H9 (cell line): ENCODE measurements around the gene PARP12. TPM values are rescaled to one million over a fixed set of nuclear protein-coding genes. Genes with fewer than 3 reads are reported as not detected.

Source experiments
- DNase-seq: peaks from one replicate; pipeline ENCODE4 v3.0.0-alpha.2; 2017
- H2AFZ ChIP-seq: one replicate; pipeline ENCODE4 v1.6.1; 2013; ENCODE audit warnings: mild to moderate bottlenecking, low read length, control low read depth, moderate library complexity
- H2AK5ac ChIP-seq: 2 replicates; pipeline ENCODE4 v1.6.1; 2013; ENCODE audit warnings: low read length, control low read depth, mixed read lengths; ENCODE audit not compliant: insufficient read length
- H2BK120ac ChIP-seq: one replicate; pipeline ENCODE4 v1.6.1; 2013; ENCODE audit warnings: low read depth, mild to moderate bottlenecking, low read length, control low read depth, inconsistent platforms; ENCODE audit not compliant: poor library complexity, severe bottlenecking
- H2BK12ac ChIP-seq: 2 replicates; pipeline ENCODE4 v1.6.1; 2013; ENCODE audit warnings: low read length, control low read depth, mixed read lengths, low read depth; ENCODE audit not compliant: insufficient read length
- H2BK15ac ChIP-seq: 2 replicates; pipeline ENCODE4 v1.6.1; 2013; ENCODE audit warnings: low read depth, low read length, control low read depth
- H2BK20ac ChIP-seq: one replicate; pipeline ENCODE4 v1.6.1; 2013; ENCODE audit warnings: low read depth, mild to moderate bottlenecking, low read length, control low read depth, inconsistent platforms; ENCODE audit not compliant: poor library complexity, severe bottlenecking
- H2BK5ac ChIP-seq: 2 replicates; pipeline ENCODE4 v1.6.1; 2013; ENCODE audit warnings: low read length, control low read depth, mixed read lengths; ENCODE audit not compliant: insufficient read length
- H3K14ac ChIP-seq: 2 replicates; pipeline ENCODE4 v1.6.1; 2013; ENCODE audit warnings: low read length, control low read depth; ENCODE audit not compliant: insufficient read depth
- H3K18ac ChIP-seq: 2 replicates; pipeline ENCODE4 v1.6.1; 2013; ENCODE audit warnings: low read depth, mild to moderate bottlenecking, mixed read lengths, low read length, control low read depth; ENCODE audit not compliant: insufficient read length
- H3K23ac ChIP-seq: 2 replicates; pipeline ENCODE4 v1.6.1; 2013; ENCODE audit warnings: low read length, control low read depth, mixed read lengths, low read depth; ENCODE audit not compliant: insufficient read length
- H3K23me2 ChIP-seq: 2 replicates; pipeline ENCODE4 v1.6.1; 2013; ENCODE audit warnings: low read depth, mild to moderate bottlenecking, mixed read lengths, low read length, control low read depth; ENCODE audit not compliant: insufficient read length, poor library complexity, severe bottlenecking
- H3K27ac ChIP-seq: 2 replicates; pipeline ENCODE4 v1.5.1; 2013; ENCODE audit warnings: low read length, control low read depth, mixed read lengths, low read depth; ENCODE audit not compliant: insufficient read length
- H3K27me3 ChIP-seq: 2 replicates; pipeline ENCODE4 v1.6.1; 2013; ENCODE audit warnings: low read length, control low read depth, inconsistent platforms; ENCODE audit not compliant: insufficient read depth
- H3K4ac ChIP-seq: 2 replicates; pipeline ENCODE4 v1.6.1; 2013; ENCODE audit warnings: low read depth, mild to moderate bottlenecking, control low read depth, inconsistent platforms, low read length, moderate library complexity
- H3K4me1 ChIP-seq: 2 replicates; pipeline ENCODE4 v1.6.1; 2013; ENCODE audit warnings: low read length, control low read depth, inconsistent platforms; ENCODE audit not compliant: insufficient read depth
- H3K4me2 ChIP-seq: 2 replicates; pipeline ENCODE4 v1.6.1; 2013; ENCODE audit warnings: low read length, control low read depth, mixed read lengths; ENCODE audit not compliant: insufficient read length, insufficient read depth
- H3K56ac ChIP-seq: 2 replicates; pipeline ENCODE4 v1.6.1; 2013; ENCODE audit warnings: low read depth, mild to moderate bottlenecking, mixed read lengths, low read length, control low read depth; ENCODE audit not compliant: insufficient read length
- H3K79me1 ChIP-seq: 2 replicates; pipeline ENCODE4 v1.6.1; 2013; ENCODE audit warnings: low read depth, mild to moderate bottlenecking, moderate library complexity, low read length, control low read depth, inconsistent platforms; ENCODE audit not compliant: insufficient read depth, poor library complexity, severe bottlenecking
- H3K79me2 ChIP-seq: 2 replicates; pipeline ENCODE4 v1.6.1; 2013; ENCODE audit warnings: low read length, control low read depth, inconsistent platforms; ENCODE audit not compliant: insufficient read depth
- H3K9ac ChIP-seq: 2 replicates; pipeline ENCODE4 v1.6.1; 2013; ENCODE audit warnings: low read length, control low read depth, mixed read lengths; ENCODE audit not compliant: insufficient read length; ENCODE audit errors: extremely low read depth
- H3K9me3 ChIP-seq: one replicate; pipeline ENCODE4 v1.6.1; 2013; ENCODE audit warnings: low read depth, low read length, inconsistent platforms; ENCODE audit not compliant: control insufficient read depth
- H3T11ph ChIP-seq: one replicate; pipeline ENCODE4 v1.6.1; 2013; ENCODE audit warnings: mild to moderate bottlenecking, low read length, control low read depth, inconsistent platforms
- H4K20me1 ChIP-seq: one replicate; pipeline ENCODE4 v1.6.1; 2013; ENCODE audit not compliant: control insufficient read depth, insufficient read length, insufficient read depth
- H4K5ac ChIP-seq: 2 replicates; pipeline ENCODE4 v1.6.1; 2013; ENCODE audit warnings: low read depth, mild to moderate bottlenecking, mixed read lengths, low read length, control low read depth; ENCODE audit not compliant: insufficient read length
- H4K8ac ChIP-seq: replicated peaks from 2 replicates; pipeline ENCODE4 v1.6.1; 2013; ENCODE audit warnings: low read length, control low read depth, mixed read lengths, low read depth; ENCODE audit not compliant: insufficient read length
- H4K91ac ChIP-seq: 2 replicates; pipeline ENCODE4 v1.6.1; 2013; ENCODE audit warnings: low read depth, mild to moderate bottlenecking, moderate library complexity, mixed read lengths, low read length, control low read depth; ENCODE audit not compliant: insufficient read length
- H3K27ac Mint-ChIP-seq, 3 experiments: 2 replicates in 2 of 3; 3 replicates in 1 of 3; pipeline ENCODE4 v1.8.0; 2020 to 2021; ENCODE audit warnings: mixed read lengths in 3 of 3, mild to moderate bottlenecking in 1 of 3, moderate library complexity in 1 of 3
- H3K27me3 Mint-ChIP-seq: 2 replicates; pipeline ENCODE4 v1.8.0; 2021; ENCODE audit warnings: low read depth, mild to moderate bottlenecking, moderate library complexity, mixed read lengths
- H3K36me3 Mint-ChIP-seq, 3 experiments: 2 replicates in 2 of 3; 3 replicates in 1 of 3; pipeline ENCODE4 v1.8.0; 2020 to 2021; ENCODE audit warnings: low read depth in 3 of 3, mixed read lengths in 3 of 3; ENCODE audit not compliant: insufficient read depth in 1 of 3
- H3K4me1 Mint-ChIP-seq, 2 experiments: 2 replicates each; pipeline ENCODE4 v1.8.0; 2020; ENCODE audit warnings: mixed read lengths in 2 of 2
- H3K4me3 Mint-ChIP-seq, 2 experiments: 2 replicates in 1 of 2; 3 replicates in 1 of 2; pipeline ENCODE4 v1.8.0; 2020 to 2021; ENCODE audit warnings: mild to moderate bottlenecking in 2 of 2, mixed read lengths in 2 of 2, moderate library complexity in 1 of 2
- H3K9me3 Mint-ChIP-seq, 2 experiments: 2 replicates in 1 of 2; 3 replicates in 1 of 2; pipeline ENCODE4 v1.8.0; 2020; ENCODE audit warnings: mild to moderate bottlenecking in 2 of 2, mixed read lengths in 2 of 2, moderate library complexity in 1 of 2
- WGBS: extraction: QIAGEN DNeasy Blood & Tissue Kit; methylation state at CpG from one replicate; pipeline ENCODE4 v1.1.7; 2013; ENCODE audit warnings: missing lambda C conversion rate, low lambda C conversion rate, mixed read lengths; ENCODE audit not compliant: insufficient read length; ENCODE audit errors: extremely low coverage; 5-methylcytosine and 5-hydroxymethylcytosine counted together
- total RNA-seq: library from RNA; stranded (reverse); gene quantifications from 2 replicates; pipeline ENCODE4 v1.2.1, GENCODE V29; 2021
- TF ChIP-seq, protein P1 (sequence below): fragments of 200-600 bp; sonication (generic); conservative IDR thresholded peaks from 3 replicates; pipeline ENCODE4 v1.8.0; 2021; ENCODE audit warnings: antibody characterized with exemption, mild to moderate bottlenecking

Gene PARP12
- total RNA-seq, 1 experiment from 2014 or later, result 11.8 TPM

DNA sequence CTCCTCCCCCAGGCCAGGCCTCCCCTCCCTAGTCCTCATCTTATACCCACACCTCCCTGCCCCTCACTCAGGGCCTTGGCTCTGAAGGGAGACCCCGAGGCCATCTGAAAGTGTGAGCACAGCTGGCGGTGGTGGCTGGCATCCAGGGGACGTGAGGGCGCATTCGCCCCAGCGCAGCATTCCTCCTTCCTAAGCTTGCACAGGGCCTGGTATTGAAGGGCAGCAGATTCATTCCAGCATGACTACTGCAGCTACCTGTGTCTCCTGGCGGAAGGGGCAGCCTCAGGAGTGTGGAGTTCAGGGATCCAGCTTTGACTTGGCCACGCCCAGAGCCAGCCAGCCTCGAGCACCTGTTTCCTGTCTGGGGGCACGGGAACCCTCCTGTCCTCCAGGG lies 72.6 kb downstream of the PARP12 start:
- H2BK5ac ChIP-seq, result no peak overlapping the region
- no peak overlapping the region for H3T11ph ChIP-seq
- no peak overlapping the region for H3K4ac ChIP-seq
- H3K14ac ChIP-seq, result no peak overlapping the region
- TF ChIP-seq, protein P1, sequence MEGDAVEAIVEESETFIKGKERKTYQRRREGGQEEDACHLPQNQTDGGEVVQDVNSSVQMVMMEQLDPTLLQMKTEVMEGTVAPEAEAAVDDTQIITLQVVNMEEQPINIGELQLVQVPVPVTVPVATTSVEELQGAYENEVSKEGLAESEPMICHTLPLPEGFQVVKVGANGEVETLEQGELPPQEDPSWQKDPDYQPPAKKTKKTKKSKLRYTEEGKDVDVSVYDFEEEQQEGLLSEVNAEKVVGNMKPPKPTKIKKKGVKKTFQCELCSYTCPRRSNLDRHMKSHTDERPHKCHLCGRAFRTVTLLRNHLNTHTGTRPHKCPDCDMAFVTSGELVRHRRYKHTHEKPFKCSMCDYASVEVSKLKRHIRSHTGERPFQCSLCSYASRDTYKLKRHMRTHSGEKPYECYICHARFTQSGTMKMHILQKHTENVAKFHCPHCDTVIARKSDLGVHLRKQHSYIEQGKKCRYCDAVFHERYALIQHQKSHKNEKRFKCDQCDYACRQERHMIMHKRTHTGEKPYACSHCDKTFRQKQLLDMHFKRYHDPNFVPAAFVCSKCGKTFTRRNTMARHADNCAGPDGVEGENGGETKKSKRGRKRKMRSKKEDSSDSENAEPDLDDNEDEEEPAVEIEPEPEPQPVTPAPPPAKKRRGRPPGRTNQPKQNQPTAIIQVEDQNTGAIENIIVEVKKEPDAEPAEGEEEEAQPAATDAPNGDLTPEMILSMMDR, result no peak
- H3K27ac ChIP-seq, result no peak overlapping the region
- H3K4me2 ChIP-seq, result no peak overlapping the region
- H3K79me2 ChIP-seq, result no peaks in the 10 kb centered on the region
- H2BK12ac ChIP-seq, result no peak overlapping the region
- H3K18ac ChIP-seq, result no peak overlapping the region
- H3K23ac ChIP-seq, result no peak overlapping the region
- WGBS, result no CpG with 5 or more reads among the region's 10 CpGs
- Mint-ChIP-seq H3K4me1 (peaks cover 10% of the 10 kb centered on the region in 2 experiments), H3K36me3 (no peaks in the 10 kb centered on the region), H3K27me3 (peaks cover 3% of the 10 kb centered on the region; the same call in 1 of the 2 replicates), H3K9me3 (no peaks in the 10 kb centered on the region), H3K4me3 (no peak overlapping the region), H3K27ac (peak overlapping the region in 1 of 3 experiments; percentile 91; a peak in 4 of 7 replicates)
- no peak overlapping the region for H4K91ac ChIP-seq
- no peak overlapping the region for H2BK15ac ChIP-seq
- no peaks in the 10 kb centered on the region for H3K4me1 ChIP-seq
- no peak overlapping the region for H2AFZ ChIP-seq
- no peaks in the 10 kb centered on the region for H3K9me3 ChIP-seq
- H3K23me2 ChIP-seq, result no peaks in the 10 kb centered on the region
- H4K5ac ChIP-seq, result no peak overlapping the region
- H2BK120ac ChIP-seq, result no peak overlapping the region
- no peak overlapping the region for H2AK5ac ChIP-seq
- no peak overlapping the region for H3K9ac ChIP-seq
- H3K56ac ChIP-seq, result no peak overlapping the region
- H2BK20ac ChIP-seq, result no peak overlapping the region
- no peak for DNase-seq
- no peaks in the 10 kb centered on the region for H4K20me1 ChIP-seq
- no peaks in the 10 kb centered on the region for H3K79me1 ChIP-seq
- H4K8ac ChIP-seq, result no peak overlapping the region
- H3K27me3 ChIP-seq, result no peaks in the 10 kb centered on the region; the same call in 1 of the 2 replicates
